Activated T-helper 1 cell treated with Interleukin-2 at 50 U/mL for 16 hours (primary cell): Measurements from ENCODE around the gene MCOLN1.

Source experiments
- DNase-seq: peaks from one replicate; pipeline ENCODE4 v3.0.0-alpha.2; 2020; ENCODE audit warnings: low read depth

MCOLN1 gene

GRCh38 chr19:7502552-7502951 lies 19.9 kb upstream of the MCOLN1 start:
- no peak for DNase-seq

- no peak for DNase-seq
Observed at GRCh38 chr19:7504684-7505083, 17.7 kb upstream of the MCOLN1 start.

GRCh38 chr19:7505288-7505681 lies 17.1 kb upstream of the MCOLN1 start:
- no peak for DNase-seq

- DNase-seq = no peak
Observed at GRCh38 chr19:7505682-7506384, 16.6 kb upstream of the MCOLN1 start.

- DNase-seq = no peak
Observed at GRCh38 chr19:7506385-7507328, 15.8 kb upstream of the MCOLN1 start.

- no peak for DNase-seq
Observed at GRCh38 chr19:7507884-7508283, 14.5 kb upstream of the MCOLN1 start.

GRCh38 chr19:7509625-7510024 lies 12.8 kb upstream of the MCOLN1 start:
- DNase-seq = no peak

- DNase-seq = no peak
Observed at GRCh38 chr19:7512400-7512851, 10.0 kb upstream of the MCOLN1 start.

GRCh38 chr19:7513809-7514642 lies 8.4 kb upstream of the MCOLN1 start:
- DNase-seq = no peak

- no peak for DNase-seq
Observed at GRCh38 chr19:7515110-7515644, 7.2 kb upstream of the MCOLN1 start.

- DNase-seq = no peak
Observed at GRCh38 chr19:7515645-7516151, 6.7 kb upstream of the MCOLN1 start, which contains the start of gene ZNF358. Gene ZNF358, plus strand, starts transcription at chr19:7516103. Its CDS starts 3,140 bp downstream, at chr19:7519243.

GRCh38 chr19:7516333-7516732 lies 6.1 kb upstream of the MCOLN1 start:
- no peak for DNase-seq

- no peak for DNase-seq
Observed at GRCh38 chr19:7516878-7517277, 5.5 kb upstream of the MCOLN1 start.

GRCh38 chr19:7519361-7520130 lies 2.9 kb upstream of the MCOLN1 start:
- DNase-seq = no peak

- DNase-seq = no peak
Observed at GRCh38 chr19:7520131-7521051, 2.0 kb upstream of the MCOLN1 start.

GRCh38 chr19:7521551-7522071 lies 813 bp upstream of the MCOLN1 start:
- DNase-seq = no peak

GRCh38 chr19:7522923-7523667 lies 671 bp downstream of the MCOLN1 start:
- DNase-seq = no peak

GRCh38 chr19:7524523-7524922 lies 2.1 kb downstream of the MCOLN1 start:
- DNase-seq = no peak
